ENCODE data around the gene CHIT1.

The CHIT1 gene

GRCh38 chr1:203168991-203169390 lies 60.5 kb downstream of the CHIT1 start:
- Histone ChIP-seq H3K9me3 (ENCODE audit: low read depth, low read length) (no peaks in the 10 kb centered on the region), H3K36me3 (ENCODE audit: insufficient read depth, low read length) (no peaks in the 10 kb centered on the region), H3K27ac (no peak overlapping the region), H3K4me3 (no peak overlapping the region), H3K9ac (ENCODE audit: insufficient read length) (no peak overlapping the region)
- TF ChIP-seq EZH2 (IDR thresholded peaks at IDR 0.05) (no peak), FOXP2 (optimal IDR thresholded peaks at IDR 0.05; ENCODE audit: control extremely low read depth, extremely low read length, insufficient read depth) (no peak), POLR2AphosphoS5 (IDR thresholded peaks at IDR 0.05; ENCODE audit: borderline replicate concordance, low read depth, low read length) (no peak)
- no peak for DNase-seq (ENCODE audit: low read depth, low spot score)

- no peaks in the 10 kb centered on the region for H3K36me3 ChIP-seq (ENCODE audit: insufficient read depth, low read length)
- H3K9me3 ChIP-seq (ENCODE audit: low read depth, low read length), result no peaks in the 10 kb centered on the region
- no peak overlapping the region for H3K4me3 ChIP-seq
- no peak for TF ChIP-seq POLR2AphosphoS5 (IDR thresholded peaks at IDR 0.05; ENCODE audit: borderline replicate concordance, low read depth, low read length)
- TF ChIP-seq FOXP2 (optimal IDR thresholded peaks at IDR 0.05; ENCODE audit: control extremely low read depth, extremely low read length, insufficient read depth), result no peak
- TF ChIP-seq EZH2 (IDR thresholded peaks at IDR 0.05), result no peak
- H3K27ac ChIP-seq, result no peak overlapping the region
- no peak overlapping the region for H3K9ac ChIP-seq (ENCODE audit: insufficient read length)
- DNase-seq (ENCODE audit: low read depth, low spot score), result no peak
These were observed 61.2 kb downstream of the CHIT1 start for GRCh38 chr1:203168256-203168786.

- no peak for TF ChIP-seq FOXP2 (optimal IDR thresholded peaks at IDR 0.05; ENCODE audit: control extremely low read depth, extremely low read length, insufficient read depth)
- no peaks in the 10 kb centered on the region for H3K9me3 ChIP-seq (ENCODE audit: low read depth, low read length)
- H3K9ac ChIP-seq (ENCODE audit: insufficient read length), result no peak overlapping the region
- no peaks in the 10 kb centered on the region for H3K36me3 ChIP-seq (ENCODE audit: insufficient read depth, low read length)
- H3K27ac ChIP-seq, result no peak overlapping the region
- no peak overlapping the region for H3K4me3 ChIP-seq
- no peak for DNase-seq (ENCODE audit: low read depth, low spot score)
These were observed 61.6 kb downstream of the CHIT1 start for GRCh38 chr1:203167913-203168200.

- no peaks in the 10 kb centered on the region for H3K9me3 ChIP-seq (ENCODE audit: low read depth, low read length)
- H3K4me3 ChIP-seq, result no peak overlapping the region
- H3K36me3 ChIP-seq (ENCODE audit: insufficient read depth, low read length), result no peaks in the 10 kb centered on the region
- no peak overlapping the region for H3K9ac ChIP-seq (ENCODE audit: insufficient read length)
- H3K27ac ChIP-seq, result no peak overlapping the region
- no peak for TF ChIP-seq EZH2 (IDR thresholded peaks at IDR 0.05)
- TF ChIP-seq FOXP2 (optimal IDR thresholded peaks at IDR 0.05; ENCODE audit: control extremely low read depth, extremely low read length, insufficient read depth), result no peak
- TF ChIP-seq POLR2AphosphoS5 (IDR thresholded peaks at IDR 0.05; ENCODE audit: borderline replicate concordance, low read depth, low read length), result no peak
- no peak for DNase-seq (ENCODE audit: low read depth, low spot score)
These were observed 62.2 kb downstream of the CHIT1 start for GRCh38 chr1:203167026-203167912.

- DNase-seq (ENCODE audit: low read depth, low spot score), result no peak
- Histone ChIP-seq H3K9ac (ENCODE audit: insufficient read length) (no peak overlapping the region), H3K36me3 (ENCODE audit: insufficient read depth, low read length) (no peaks in the 10 kb centered on the region), H3K9me3 (ENCODE audit: low read depth, low read length) (no peaks in the 10 kb centered on the region), H3K4me3 (no peak overlapping the region), H3K27ac (no peak overlapping the region)
- no peak for TF ChIP-seq FOXP2 (optimal IDR thresholded peaks at IDR 0.05; ENCODE audit: control extremely low read depth, extremely low read length, insufficient read depth)
- TF ChIP-seq EZH2 (IDR thresholded peaks at IDR 0.05), result no peak
- no peak for TF ChIP-seq POLR2AphosphoS5 (IDR thresholded peaks at IDR 0.05; ENCODE audit: borderline replicate concordance, low read depth, low read length)
These were observed 63.1 kb downstream of the CHIT1 start for GRCh38 chr1:203166192-203166940.
